Neutrophil (primary cell): ENCODE data around the gene PIAS4.

Source experiments
- H3K27ac ChIP-seq: fragments of 200-600 bp; sonication (generic); 2 replicates; pipeline ENCODE4 v1.5.1; 2016; ENCODE audit warnings: mild to moderate bottlenecking, moderate library complexity
- H3K27me3 ChIP-seq: fragments of 200-600 bp; sonication (generic); 2 replicates; pipeline ENCODE4 v1.6.0; 2016; ENCODE audit warnings: mild to moderate bottlenecking
- H3K36me3 ChIP-seq: fragments of 200-600 bp; sonication (generic); 2 replicates; pipeline ENCODE4 v1.5.1; 2017
- H3K4me1 ChIP-seq, 2 experiments: fragments of 200-600 bp in 1 of 2; sonication (generic) in 1 of 2; 1 replicate in 1 of 2; 2 replicates in 1 of 2; pipeline versions ENCODE4 v1.5.1 to v1.6.1; 2013 to 2016; ENCODE audit warnings: low read depth in 1 of 2, low read length in 1 of 2, mild to moderate bottlenecking in 1 of 2, moderate library complexity in 1 of 2; ENCODE audit not compliant: control insufficient read depth in 1 of 2, insufficient read depth in 1 of 2
- H3K4me3 ChIP-seq, 2 experiments: fragments of 200-600 bp in 1 of 2; sonication (generic) in 1 of 2; 1 replicate in 1 of 2; 2 replicates in 1 of 2; pipeline ENCODE4 v1.5.1; 2013 to 2016; ENCODE audit warnings: low read depth in 1 of 2, low read length in 1 of 2, mild to moderate bottlenecking in 1 of 2, moderate library complexity in 1 of 2
- H3K9me3 ChIP-seq: fragments of 200-600 bp; sonication (generic); 2 replicates; pipeline ENCODE4 v1.5.1; 2016
- CTCF ChIP-seq: fragments of 200-600 bp; sonication (generic); IDR thresholded peaks from 2 replicates; pipeline ENCODE4 v1.5.1; 2016; ENCODE audit warnings: antibody characterized with exemption

The PIAS4 gene

GRCh38 chr19:4035582-4035981 lies 28.0 kb downstream of the PIAS4 start:
- H3K4me3 ChIP-seq = no peak overlapping the region
- no peak overlapping the region for H3K27ac ChIP-seq
- H3K36me3 ChIP-seq = peaks cover 89% of the 10 kb centered on the region

DNA sequence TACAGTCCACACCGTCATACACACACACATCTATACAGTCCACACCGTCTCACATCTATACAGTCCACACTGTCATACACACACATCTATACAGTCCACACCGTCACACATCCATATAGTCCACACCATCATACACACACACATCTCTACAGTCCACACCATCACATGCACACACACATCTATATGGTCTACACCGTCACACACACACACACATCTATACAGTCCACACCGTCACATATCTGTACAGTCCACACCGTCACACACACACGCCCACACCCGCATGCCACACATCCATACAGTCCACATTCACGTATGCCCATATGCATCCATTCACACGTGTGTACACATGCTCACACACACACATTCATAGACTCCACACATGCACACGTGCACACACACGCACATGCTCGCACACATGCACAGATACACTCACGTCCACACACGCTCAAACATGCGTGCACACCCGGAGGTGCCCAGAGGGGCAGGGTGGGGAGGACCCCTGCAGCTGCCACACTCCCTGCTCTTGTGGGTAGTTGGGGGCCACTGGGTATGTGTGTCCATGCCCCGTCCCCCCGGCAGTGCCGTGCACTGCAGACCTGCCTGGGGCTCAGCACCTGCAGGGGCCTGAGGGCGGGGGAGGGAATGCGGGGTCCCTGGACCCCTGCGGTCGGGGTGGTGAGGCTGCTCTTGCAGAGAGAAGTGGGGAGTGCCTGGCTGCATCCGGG lies 29.2 kb downstream of the PIAS4 start:
- Histone ChIP-seq H3K4me1 (peaks cover 0 to 4% of the 10 kb centered on the region in 2 experiments), H3K36me3 (peaks cover 85% of the 10 kb centered on the region), H3K27me3 (no peaks in the 10 kb centered on the region), H3K9me3 (no peaks in the 10 kb centered on the region), H3K27ac (no peak overlapping the region), H3K4me3 (no peak overlapping the region)
- no peak for TF ChIP-seq CTCF

More at GRCh38 chr19:4035582-4035981, 28.0 kb downstream of the PIAS4 start:
- peaks cover 0 to 4% of the 10 kb centered on the region in 2 experiments for H3K4me1 ChIP-seq
- no peak for TF ChIP-seq CTCF
- H3K9me3 ChIP-seq = no peaks in the 10 kb centered on the region
- no peaks in the 10 kb centered on the region for H3K27me3 ChIP-seq

DNA sequence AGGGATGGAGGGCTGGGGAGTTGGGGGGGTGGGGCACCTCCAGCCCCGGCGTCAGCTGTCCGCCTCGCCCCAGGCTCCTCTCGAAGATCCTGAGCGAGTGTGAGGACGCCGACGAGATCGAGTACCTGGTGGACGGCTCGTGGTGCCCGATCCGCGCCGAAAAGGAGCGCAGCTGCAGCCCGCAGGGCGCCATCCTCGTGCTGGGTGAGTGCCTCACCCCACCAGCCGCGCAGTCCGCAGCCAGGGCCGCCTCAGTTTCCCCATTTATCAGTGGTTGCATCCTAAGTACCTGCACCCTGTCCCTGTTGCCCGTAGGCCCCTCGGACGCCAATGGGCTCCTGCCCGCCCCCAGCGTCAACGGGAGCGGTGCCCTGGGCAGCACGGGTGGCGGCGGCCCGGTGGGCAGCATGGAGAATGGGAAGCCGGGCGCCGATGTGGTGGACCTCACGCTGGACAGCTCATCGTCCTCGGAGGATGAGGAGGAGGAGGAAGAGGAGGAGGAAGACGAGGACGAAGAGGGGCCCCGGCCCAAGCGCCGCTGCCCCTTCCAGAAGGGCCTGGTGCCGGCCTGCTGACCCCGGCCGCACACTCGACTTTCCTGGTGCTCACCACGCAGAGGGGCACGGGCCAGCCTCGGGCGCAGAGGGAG lies 29.9 kb downstream of the PIAS4 start:
- Histone ChIP-seq H3K36me3 (peaks cover 85% of the 10 kb centered on the region), H3K9me3 (no peaks in the 10 kb centered on the region), H3K4me3 (no peak overlapping the region), H3K27me3 (no peaks in the 10 kb centered on the region), H3K4me1 (peaks cover 0 to 4% of the 10 kb centered on the region in 2 experiments), H3K27ac (no peak overlapping the region)
- TF ChIP-seq CTCF = no peak

- no peaks in the 10 kb centered on the region for H3K27me3 ChIP-seq
- H3K4me1 ChIP-seq = peaks cover 0 to 4% of the 10 kb centered on the region in 2 experiments
- H3K27ac ChIP-seq = no peak overlapping the region
- TF ChIP-seq CTCF = no peak
- no peaks in the 10 kb centered on the region for H3K9me3 ChIP-seq
- H3K4me3 ChIP-seq = no peak overlapping the region
- peaks cover 82% of the 10 kb centered on the region for H3K36me3 ChIP-seq
Measured at GRCh38 chr19:4038057-4038456, 30.5 kb downstream of the PIAS4 start.

GRCh38 chr19:4038661-4039423 lies 31.3 kb downstream of the PIAS4 start:
- no peak for TF ChIP-seq CTCF
- Histone ChIP-seq H3K9me3 (no peaks in the 10 kb centered on the region), H3K4me1 (peaks cover 0 to 4% of the 10 kb centered on the region in 2 experiments), H3K27me3 (no peaks in the 10 kb centered on the region), H3K27ac (no peak overlapping the region), H3K4me3 (no peak overlapping the region), H3K36me3 (peaks cover 74% of the 10 kb centered on the region)
